ENCODE measurements around the gene PNP.

Gene PNP

GRCh38 chr14:20524027-20524426 lies 54.8 kb downstream of the PNP start:
- Histone ChIP-seq H3K27me3 (ENCODE audit: control insufficient read depth, insufficient read depth, low read length) (no peaks in the 10 kb centered on the region), H3K9ac (ENCODE audit: low read depth, low read length) (no peak overlapping the region), H3K9me3 (ENCODE audit: control insufficient read depth, insufficient read depth, low read length) (no peaks in the 10 kb centered on the region), H3K4me3 (ENCODE audit: low read depth, low read length) (no peak overlapping the region), H3K4me1 (ENCODE audit: control insufficient read depth, insufficient read depth, low read length) (no peaks in the 10 kb centered on the region), H3K36me3 (ENCODE audit: control insufficient read depth, insufficient read depth, low read length) (no peaks in the 10 kb centered on the region)

All from iPS-15b (cell line).